DMS 273 (cell line): ENCODE results near the gene RDH8.
A peak's percentile ranks its signal among the peaks of the same experiment; 100 is the strongest.
"Not testable (repeated sequence)": the region's sequence is repeated elsewhere in the genome, so short reads cannot be mapped to it uniquely, and the experiment has no call there.

ENCODE experiments used
- DNase-seq: peaks from one replicate; lab custom pipeline; 2025; ENCODE audit not compliant: unreplicated experiment; lab: John Stamatoyannopoulos, UW

RDH8 gene

GRCh38 chr19:10005632-10006334, 7.5 kb upstream of the RDH8 start:
- no peak for DNase-seq

GRCh38 chr19:10006335-10006708, 7.0 kb upstream of the RDH8 start:
- no peak for DNase-seq

- DNase-seq, result no peak
These were observed 6.4 kb upstream of the RDH8 start for GRCh38 chr19:10006752-10007323.

DNA sequence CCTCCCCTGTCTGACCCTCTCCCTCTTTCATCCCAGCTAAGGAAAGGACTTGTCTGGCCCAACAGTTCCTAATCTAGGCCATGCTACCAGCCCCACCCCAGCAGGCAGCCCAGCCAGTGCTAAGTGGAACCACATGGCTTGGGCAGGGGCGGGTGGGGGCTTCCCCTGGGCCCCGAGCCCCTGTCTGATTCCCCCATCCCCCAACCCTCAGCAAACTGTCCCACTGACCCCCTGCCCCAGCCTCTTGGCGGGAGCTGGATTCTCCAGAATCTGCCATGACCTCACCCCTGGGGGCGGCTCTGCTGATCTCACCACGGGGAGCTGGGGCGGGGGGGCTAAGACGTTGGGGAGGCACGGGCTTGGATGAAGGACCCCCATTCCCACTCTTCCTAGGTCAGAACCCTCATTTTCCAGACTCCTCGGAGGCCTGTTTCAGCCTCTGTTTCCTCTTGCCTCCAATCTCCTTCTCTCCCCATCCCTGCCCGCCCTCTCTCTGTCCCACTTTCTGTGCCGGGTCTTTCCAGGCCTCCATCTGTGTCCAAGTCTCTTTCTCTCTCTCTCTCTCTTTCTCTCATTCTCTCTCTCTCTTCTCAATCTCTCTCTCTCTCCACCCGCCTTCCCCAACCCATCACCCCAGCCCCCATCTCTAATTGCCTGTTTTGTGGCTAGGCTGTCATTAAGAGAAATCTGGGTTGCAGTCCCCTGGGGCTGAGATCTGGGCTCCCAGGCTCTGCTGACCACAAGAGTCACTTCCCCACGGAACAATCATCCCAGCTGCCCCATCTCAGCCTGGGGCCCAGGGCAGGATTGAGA, 5.7 kb upstream of the RDH8 start:
- DNase-seq, result no peak

DNA sequence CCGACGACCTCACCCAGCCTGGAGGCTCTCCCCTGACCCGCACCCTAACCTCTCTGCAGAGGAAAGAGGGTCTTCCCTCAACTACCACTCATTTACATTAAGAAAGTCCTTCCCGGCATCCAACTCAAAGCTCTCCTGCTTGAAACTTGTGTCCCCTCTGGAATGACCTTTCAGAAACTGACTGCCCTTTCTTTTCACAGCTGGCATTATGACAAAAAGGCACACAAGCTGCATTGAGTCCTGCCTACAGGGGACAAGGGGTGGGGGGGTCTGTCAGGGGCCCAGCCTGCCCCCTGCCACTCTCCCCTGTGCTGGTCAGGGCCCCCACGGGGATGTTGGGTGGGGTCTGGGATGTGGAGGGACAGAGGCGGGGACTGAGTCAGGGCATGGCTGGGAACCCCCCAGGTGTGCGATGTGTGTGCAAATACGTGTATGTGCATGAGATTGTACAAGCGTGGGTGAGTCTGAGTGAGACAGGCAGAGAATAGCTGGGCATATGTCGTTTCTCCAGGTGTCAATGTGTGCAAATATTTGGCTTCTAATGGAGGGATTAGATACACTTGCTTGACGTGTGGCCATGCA, 5.0 kb upstream of the RDH8 start:
- DNase-seq, result no peak

GRCh38 chr19:10009714-10010224, 3.5 kb upstream of the RDH8 start:
- DNase-seq, result no peak

- peak; percentile 63 for DNase-seq
These were observed 3.0 kb upstream of the RDH8 start, which contains the start of gene COL5A3 for GRCh38 chr19:10010247-10010691. COL5A3 (minus strand) TSS chr19:10010504; CDS start chr19:10010385, 119 bp downstream.

GRCh38 chr19:10010939-10011338, 2.3 kb upstream of the RDH8 start:
- DNase-seq, result no peak

DNA sequence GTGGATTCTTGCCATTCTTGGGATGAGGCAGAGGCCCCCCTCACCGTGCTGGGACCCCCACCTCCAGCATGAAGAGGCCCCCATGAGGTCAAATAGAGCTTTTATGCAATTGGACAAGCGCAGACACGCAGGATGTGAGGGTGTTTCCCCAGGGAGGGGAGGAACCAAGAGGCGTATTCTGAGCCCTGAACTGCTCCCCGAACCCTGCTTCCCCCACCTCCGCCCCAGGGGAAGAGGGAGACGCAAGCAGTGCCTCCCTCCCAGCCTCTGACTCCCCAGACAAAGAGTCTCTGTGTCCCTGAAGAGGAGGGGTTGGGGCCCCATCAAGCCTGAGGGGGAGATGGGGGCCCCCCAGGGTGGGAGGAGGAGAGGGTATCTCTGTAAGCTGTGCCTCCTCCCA, 1.3 kb upstream of the RDH8 start:
- DNase-seq, result no peak

DNA sequence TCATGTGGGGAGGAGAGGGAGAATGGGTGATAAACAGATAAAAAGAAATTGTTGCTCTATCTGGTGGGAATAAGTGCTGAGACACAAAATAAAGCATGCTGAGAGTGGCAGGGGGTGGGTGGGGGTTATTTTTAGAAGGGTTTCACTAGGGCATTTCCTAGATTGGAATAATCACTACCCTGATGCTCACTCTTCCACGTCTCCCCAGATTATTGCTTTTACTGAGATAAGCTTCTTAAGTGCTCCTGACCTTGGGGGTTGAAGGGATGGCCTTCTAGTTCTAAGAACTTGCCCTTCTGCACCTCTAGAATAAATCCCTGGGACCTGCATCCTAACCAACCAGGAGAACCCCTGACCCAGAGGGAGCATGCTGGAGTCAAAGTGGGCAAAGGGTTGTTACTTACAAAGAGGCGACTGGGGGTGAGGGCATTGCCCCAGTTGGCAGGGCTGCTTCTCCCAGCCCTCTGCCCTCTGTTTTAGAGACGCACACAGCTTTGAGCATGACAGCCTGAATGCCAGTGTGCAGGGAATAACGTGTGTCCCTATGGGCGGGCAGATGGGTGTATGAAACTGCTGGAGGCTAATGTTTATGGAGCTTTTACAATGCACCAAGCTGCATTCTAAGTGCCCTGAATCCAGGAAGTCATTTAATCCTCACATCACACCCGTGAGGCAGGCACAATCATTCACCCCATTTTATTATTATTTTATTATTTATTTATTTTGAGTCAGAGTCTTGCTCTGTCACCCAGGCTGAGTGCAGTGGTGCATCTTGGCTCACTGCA, 743 bp downstream of the RDH8 start:
- no peak for DNase-seq

DNA sequence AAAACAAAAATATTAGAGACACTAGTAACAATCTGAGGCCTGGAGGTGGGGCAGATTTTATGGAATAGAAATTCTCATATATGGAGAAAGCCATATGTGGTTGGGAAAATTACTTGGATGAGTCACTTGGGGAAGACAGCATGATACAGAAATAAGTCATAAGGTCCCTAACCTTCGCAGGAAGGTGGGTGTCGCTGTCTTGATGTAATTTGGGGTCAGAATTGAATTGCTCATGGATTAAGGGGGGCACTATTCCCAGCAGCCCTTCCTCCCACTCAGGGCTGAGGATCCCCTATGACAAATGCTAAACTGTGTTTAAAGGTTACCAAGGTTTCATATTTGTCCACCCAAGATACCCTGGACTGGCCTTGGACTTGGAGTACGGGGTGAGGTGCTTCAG, 5.0 kb downstream of the RDH8 start:
- no peak for DNase-seq

GRCh38 chr19:10018786-10019185, 5.5 kb downstream of the RDH8 start:
- no peak for DNase-seq

DNA sequence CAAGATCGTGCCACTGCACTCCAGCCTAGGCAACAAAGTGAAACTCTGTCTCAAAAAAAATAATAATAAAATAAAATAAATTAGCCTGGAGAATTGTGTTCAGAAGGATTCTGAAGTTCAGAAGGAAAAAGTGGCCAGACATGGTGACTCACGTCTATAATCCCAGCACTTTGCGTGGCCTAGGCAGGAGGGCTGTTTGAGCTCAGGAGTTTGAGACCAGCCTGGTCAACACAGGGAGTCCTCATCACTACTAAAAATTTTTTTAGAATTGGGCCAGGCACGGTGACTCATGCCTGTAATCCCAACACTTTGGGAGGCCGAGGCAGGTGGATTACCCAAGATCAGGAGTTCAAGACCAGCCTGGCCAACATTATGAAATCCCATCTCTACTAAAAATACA, 6.0 kb downstream of the RDH8 start:
- no peak for DNase-seq

GRCh38 chr19:10020851-10021250, 7.6 kb downstream of the RDH8 start:
- no peak for DNase-seq

- no peak for DNase-seq
These were observed 8.2 kb downstream of the RDH8 start for GRCh38 chr19:10021446-10021845.

DNA sequence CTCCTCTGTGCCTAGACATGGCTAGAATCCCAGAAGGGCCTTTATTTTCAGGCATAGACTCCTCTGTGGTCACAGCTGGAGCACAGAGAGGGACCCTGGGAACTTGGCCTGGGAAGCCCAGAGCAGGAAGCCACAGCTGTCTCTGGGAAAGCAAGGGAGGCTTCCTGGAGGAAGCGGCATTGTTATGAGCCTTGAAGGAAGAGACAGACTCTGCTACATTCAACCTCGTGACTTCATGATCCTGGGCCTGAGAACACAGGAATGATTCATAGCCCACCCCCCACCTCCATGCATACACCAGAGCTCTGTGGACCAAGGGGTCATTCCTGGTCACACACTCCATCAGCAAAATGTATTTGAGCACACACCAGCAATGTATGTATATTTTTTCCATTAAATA, 8.6 kb downstream of the RDH8 start:
- no peak for DNase-seq

- DNase-seq, result not testable (repeated sequence)
These were observed 9.8 kb downstream of the RDH8 start for GRCh38 chr19:10023096-10023495.

DNA sequence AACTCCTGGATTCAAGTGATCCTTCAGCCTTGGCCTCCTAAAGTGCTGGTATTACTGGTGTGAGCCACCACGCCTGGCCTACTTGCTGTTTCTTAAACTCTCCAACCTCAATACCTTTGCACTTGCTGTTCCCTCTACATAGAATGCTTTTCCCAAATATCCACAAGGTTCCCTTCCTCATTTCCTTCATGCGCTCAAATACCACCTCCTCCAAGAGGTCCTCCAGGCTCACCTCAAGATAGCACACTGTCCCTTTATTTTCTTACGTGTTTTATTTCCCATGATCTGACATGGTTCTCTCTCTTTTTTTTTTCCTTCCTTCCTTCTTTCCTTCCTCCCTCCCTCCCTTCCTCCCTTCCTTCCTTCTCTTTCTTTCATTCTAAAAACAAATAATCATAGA, 13.5 kb downstream of the RDH8 start:
- no peak for DNase-seq

- peak; percentile 98 for DNase-seq
These were observed 14.1 kb downstream of the RDH8 start for GRCh38 chr19:10027158-10027997.

DNA sequence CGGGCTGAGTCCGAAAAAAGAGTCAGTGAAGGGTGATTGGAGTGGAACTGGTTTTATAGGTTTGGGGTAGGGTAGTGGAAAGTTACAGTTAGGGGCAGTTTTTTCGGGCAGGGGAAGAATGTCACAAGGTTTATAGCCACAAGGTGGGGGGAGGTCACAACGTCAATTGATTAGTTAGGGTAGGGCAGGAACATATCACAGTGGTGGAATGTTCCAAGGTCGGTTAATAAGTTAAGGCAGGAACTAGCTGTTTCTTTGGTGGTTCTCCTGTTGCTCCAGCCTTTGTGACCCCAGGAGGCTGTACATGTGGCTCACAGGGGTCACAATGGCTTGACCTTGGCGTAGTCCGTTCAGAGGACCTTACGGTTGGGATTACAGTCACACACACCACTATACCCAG, 20.3 kb downstream of the RDH8 start:
- no peak for DNase-seq
